HK-2 (cell line): ENCODE results near the gene FAM72A.
"Not testable (repeated sequence)": the region's sequence is repeated elsewhere in the genome, so short reads cannot be mapped to it uniquely, and the experiment has no call there.

ENCODE experiments used
- DNase-seq: peaks from one replicate; pipeline ENCODE4 v3.0.0-alpha.2; 2018; ENCODE audit not compliant: unreplicated experiment

The FAM72A gene

GRCh38 chr1:206169794-206170193, 32.8 kb downstream of the FAM72A start:
- DNase-seq = not testable (repeated sequence)

- not testable (repeated sequence) for DNase-seq
These were observed 35.1 kb downstream of the FAM72A start for GRCh38 chr1:206167350-206168029.

- no peak for DNase-seq
These were observed 56.8 kb downstream of the FAM72A start for GRCh38 chr1:206145771-206146290.

- no peak for DNase-seq
These were observed 58.0 kb downstream of the FAM72A start for GRCh38 chr1:206144605-206145004.

GRCh38 chr1:206143537-206144172, 59.0 kb downstream of the FAM72A start:
- DNase-seq = no peak

- no peak for DNase-seq
These were observed 59.9 kb downstream of the FAM72A start for GRCh38 chr1:206142770-206143169.

GRCh38 chr1:206142011-206142410, 60.6 kb downstream of the FAM72A start:
- DNase-seq = no peak

GRCh38 chr1:206136241-206136640, 66.4 kb downstream of the FAM72A start:
- no peak for DNase-seq
